Panc1 (cell line): Measurements from ENCODE around the gene CSN2. TPM values are rescaled to one million over a fixed set of nuclear protein-coding genes. Genes with fewer than 3 reads are reported as not detected.

Experiments used
- ATAC-seq: fragments of 200-7000 bp; cut with Tn5 transposase; 2 replicates; pipeline ENCODE4 v1.9.1; 2020; ENCODE audit warnings: mild to moderate bottlenecking, moderate library complexity
- BruUV-seq: library from RNA; stranded (reverse); fragments of 400-500 nt; replicated peaks from 2 replicates; lab custom pipeline; 2021; lab: Mats Ljungman, UMichigan
- CTCF ChIA-PET: fragments of 300-600 bp; sonication (Branson Sonifier 250); formaldehyde crosslinking; loops from one replicate; lab custom pipeline; 2022; ENCODE audit warnings: antibody characterized with exemption; lab: Charles Lee
- POLR2A ChIA-PET: fragments of 300-600 bp; sonication (Branson Sonifier 250); formaldehyde crosslinking; loops from one replicate; lab custom pipeline; 2022; ENCODE audit warnings: antibody characterized with exemption; lab: Charles Lee
- DNase-seq: peaks from one replicate; pipeline ENCODE4 v3.0.0-alpha.2; 2010; ENCODE audit warnings: low read depth, low spot score
- H3K27ac ChIP-seq: 2 replicates; pipeline ENCODE4 v1.5.1; 2011; ENCODE audit warnings: mild to moderate bottlenecking, low read length, inconsistent platforms
- H3K27me3 ChIP-seq: fragments of 200-500 bp; sonication (Bioruptor generic); 2 replicates; pipeline ENCODE4 v1.6.0; 2014; ENCODE audit warnings: low read length, inconsistent platforms; ENCODE audit not compliant: control insufficient read depth, insufficient read depth
- H3K36me3 ChIP-seq: fragments of 200-500 bp; sonication (Bioruptor generic); 2 replicates; pipeline ENCODE4 v1.5.1; 2014; ENCODE audit warnings: inconsistent platforms, mild to moderate bottlenecking, low read length, moderate library complexity; ENCODE audit not compliant: control insufficient read depth, insufficient read depth
- H3K4me1 ChIP-seq: 2 replicates; pipeline ENCODE4 v1.5.1; 2011; ENCODE audit warnings: inconsistent platforms, mild to moderate bottlenecking, low read length, moderate library complexity; ENCODE audit not compliant: control insufficient read depth, insufficient read depth
- H3K4me3 ChIP-seq, 2 experiments: 2 replicates each; pipeline ENCODE4 v1.5.1; 2011 to 2012; ENCODE audit warnings: low read depth in 2 of 2, low read length in 2 of 2, mild to moderate bottlenecking in 2 of 2, inconsistent platforms in 1 of 2, moderate library complexity in 1 of 2
- H3K9me3 ChIP-seq: fragments of 200-500 bp; sonication (Bioruptor generic); 2 replicates; pipeline ENCODE4 v1.5.1; 2014; ENCODE audit warnings: low read depth, mild to moderate bottlenecking, inconsistent platforms, low read length, moderate library complexity; ENCODE audit not compliant: control insufficient read depth, insufficient read depth
- POLR2AphosphoS5 ChIP-seq: IDR thresholded peaks from 2 replicates; pipeline ENCODE4 v1.6.1; 2012; ENCODE audit warnings: mild to moderate bottlenecking, low read depth, low read length, moderate library complexity
- SIN3A ChIP-seq: IDR thresholded peaks from 2 replicates; pipeline ENCODE4 v1.6.1; 2012; ENCODE audit warnings: low read depth, mild to moderate bottlenecking, low read length, moderate library complexity, borderline replicate concordance; ENCODE audit not compliant: insufficient read depth
- TCF7L2 ChIP-seq: IDR thresholded peaks from 2 replicates; pipeline ENCODE4 v1.6.1; 2011; ENCODE audit warnings: mild to moderate bottlenecking, low read depth, low read length, inconsistent platforms
- in situ Hi-C: cut with HindIII; loops from 2 replicates; pipeline ENCODE4 v1.10.0; 2016; ENCODE audit warnings: low sequenced_read_pairs, low pct_unique_long_range_greater_than_20kb
- intact Hi-C: fragments of 100-400 bp; cut with micrococcal nuclease; formaldehyde crosslinking; loops from one replicate; pipeline ENCODE4 v1.10.0; 2022; ENCODE audit not compliant: unreplicated experiment
- total RNA-seq: library from RNA; stranded (reverse); gene quantifications from one replicate; pipeline ENCODE4 v1.2.1, GENCODE V29; 2021; ENCODE audit not compliant: unreplicated experiment
- TF ChIP-seq, protein P1 (sequence below), 2 experiments: IDR thresholded peaks; 2 replicates each; pipeline ENCODE4 v1.6.1; 2011 to 2012; ENCODE audit warnings: low read depth in 2 of 2, control low read depth in 1 of 2, low read length in 1 of 2, mild to moderate bottlenecking in 1 of 2, moderate library complexity in 1 of 2; ENCODE audit not compliant: insufficient read depth in 1 of 2
- TF ChIP-seq, protein P2 (sequence below): fragments of 450-650 bp; IDR thresholded peaks from 2 replicates; pipeline ENCODE4 v1.5.1; 2017; ENCODE audit warnings: mild to moderate bottlenecking

Gene CSN2
- total RNA-seq, 1 experiment from 2014 or later, result not detected

DNA sequence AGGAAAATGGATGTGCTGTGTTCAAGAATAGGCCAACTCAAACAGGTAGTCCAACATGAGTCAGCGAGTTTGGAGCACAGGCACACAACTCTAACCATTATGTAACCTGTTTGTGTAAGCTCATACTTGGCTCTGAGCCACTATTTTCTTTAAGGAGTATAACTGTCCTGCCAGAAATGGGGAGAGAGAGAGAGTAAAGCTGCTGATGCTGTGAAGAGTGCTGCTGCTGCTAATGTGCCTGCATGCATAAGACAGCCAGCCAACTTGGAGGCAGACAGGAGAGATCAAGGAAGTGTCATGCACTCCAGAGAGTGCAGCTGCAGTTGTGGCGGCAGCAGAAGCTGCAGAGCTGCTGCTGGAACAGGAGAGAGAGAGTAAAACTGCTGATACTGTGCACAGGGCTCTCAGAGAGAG is 18.5 kb upstream of the CSN2 start:
- DNase-seq (no peak), ATAC-seq (no peak)
- intact Hi-C loops, result no loop called here
- in situ Hi-C loops, result no loop called here
- TF ChIP-seq, protein P1, sequence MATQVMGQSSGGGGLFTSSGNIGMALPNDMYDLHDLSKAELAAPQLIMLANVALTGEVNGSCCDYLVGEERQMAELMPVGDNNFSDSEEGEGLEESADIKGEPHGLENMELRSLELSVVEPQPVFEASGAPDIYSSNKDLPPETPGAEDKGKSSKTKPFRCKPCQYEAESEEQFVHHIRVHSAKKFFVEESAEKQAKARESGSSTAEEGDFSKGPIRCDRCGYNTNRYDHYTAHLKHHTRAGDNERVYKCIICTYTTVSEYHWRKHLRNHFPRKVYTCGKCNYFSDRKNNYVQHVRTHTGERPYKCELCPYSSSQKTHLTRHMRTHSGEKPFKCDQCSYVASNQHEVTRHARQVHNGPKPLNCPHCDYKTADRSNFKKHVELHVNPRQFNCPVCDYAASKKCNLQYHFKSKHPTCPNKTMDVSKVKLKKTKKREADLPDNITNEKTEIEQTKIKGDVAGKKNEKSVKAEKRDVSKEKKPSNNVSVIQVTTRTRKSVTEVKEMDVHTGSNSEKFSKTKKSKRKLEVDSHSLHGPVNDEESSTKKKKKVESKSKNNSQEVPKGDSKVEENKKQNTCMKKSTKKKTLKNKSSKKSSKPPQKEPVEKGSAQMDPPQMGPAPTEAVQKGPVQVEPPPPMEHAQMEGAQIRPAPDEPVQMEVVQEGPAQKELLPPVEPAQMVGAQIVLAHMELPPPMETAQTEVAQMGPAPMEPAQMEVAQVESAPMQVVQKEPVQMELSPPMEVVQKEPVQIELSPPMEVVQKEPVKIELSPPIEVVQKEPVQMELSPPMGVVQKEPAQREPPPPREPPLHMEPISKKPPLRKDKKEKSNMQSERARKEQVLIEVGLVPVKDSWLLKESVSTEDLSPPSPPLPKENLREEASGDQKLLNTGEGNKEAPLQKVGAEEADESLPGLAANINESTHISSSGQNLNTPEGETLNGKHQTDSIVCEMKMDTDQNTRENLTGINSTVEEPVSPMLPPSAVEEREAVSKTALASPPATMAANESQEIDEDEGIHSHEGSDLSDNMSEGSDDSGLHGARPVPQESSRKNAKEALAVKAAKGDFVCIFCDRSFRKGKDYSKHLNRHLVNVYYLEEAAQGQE (IDR thresholded peaks at IDR 0.05; ENCODE audit: insufficient read depth in 1 of 2, low read depth in 2 of 2, low read length in 1 of 2), result no peak
- TF ChIP-seq POLR2AphosphoS5 (no peak), SIN3A (no peak), TCF7L2 (no peak)
- TF ChIP-seq, protein P2, sequence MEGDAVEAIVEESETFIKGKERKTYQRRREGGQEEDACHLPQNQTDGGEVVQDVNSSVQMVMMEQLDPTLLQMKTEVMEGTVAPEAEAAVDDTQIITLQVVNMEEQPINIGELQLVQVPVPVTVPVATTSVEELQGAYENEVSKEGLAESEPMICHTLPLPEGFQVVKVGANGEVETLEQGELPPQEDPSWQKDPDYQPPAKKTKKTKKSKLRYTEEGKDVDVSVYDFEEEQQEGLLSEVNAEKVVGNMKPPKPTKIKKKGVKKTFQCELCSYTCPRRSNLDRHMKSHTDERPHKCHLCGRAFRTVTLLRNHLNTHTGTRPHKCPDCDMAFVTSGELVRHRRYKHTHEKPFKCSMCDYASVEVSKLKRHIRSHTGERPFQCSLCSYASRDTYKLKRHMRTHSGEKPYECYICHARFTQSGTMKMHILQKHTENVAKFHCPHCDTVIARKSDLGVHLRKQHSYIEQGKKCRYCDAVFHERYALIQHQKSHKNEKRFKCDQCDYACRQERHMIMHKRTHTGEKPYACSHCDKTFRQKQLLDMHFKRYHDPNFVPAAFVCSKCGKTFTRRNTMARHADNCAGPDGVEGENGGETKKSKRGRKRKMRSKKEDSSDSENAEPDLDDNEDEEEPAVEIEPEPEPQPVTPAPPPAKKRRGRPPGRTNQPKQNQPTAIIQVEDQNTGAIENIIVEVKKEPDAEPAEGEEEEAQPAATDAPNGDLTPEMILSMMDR, result no peak
- H3K27ac ChIP-seq, result no peak overlapping the region
- CTCF ChIA-PET, result no interaction called here
- H3K4me3 ChIP-seq, result no peak overlapping the region
- no peaks in the 10 kb centered on the region for H3K4me1 ChIP-seq
- H3K9me3 ChIP-seq, result no peaks in the 10 kb centered on the region
- BruUV-seq, result no TSS peak
- H3K36me3 ChIP-seq, result no peaks in the 10 kb centered on the region
- POLR2A ChIA-PET, result no interaction called here
- H3K27me3 ChIP-seq, result no peaks in the 10 kb centered on the region

DNA sequence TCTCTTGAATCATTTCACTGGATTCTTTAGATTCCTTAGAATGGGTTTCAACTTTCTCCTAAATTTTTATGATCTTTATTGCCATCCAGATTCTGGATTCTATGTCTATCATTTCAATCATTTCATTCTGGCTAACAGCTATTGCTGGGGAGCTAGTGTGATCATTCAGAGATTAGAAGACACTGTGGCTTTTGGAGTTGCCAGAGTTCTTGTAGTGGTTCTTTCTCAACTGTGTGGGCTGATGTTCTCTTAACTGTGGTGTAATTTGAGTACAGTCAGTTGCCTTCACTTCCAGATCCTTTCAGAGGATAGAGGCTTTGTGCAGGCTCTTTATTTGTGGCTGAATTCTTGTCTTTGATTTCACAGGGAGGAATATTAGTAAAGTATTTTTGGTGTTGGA is 12.1 kb upstream of the CSN2 start:
- CTCF ChIA-PET, result no interaction called here

More for the DNA sequence above, 12.1 kb upstream of the CSN2 start:
- POLR2A ChIA-PET, result no interaction called here
- BruUV-seq, result no TSS peak
- ATAC-seq, result no peak
- H3K27me3 ChIP-seq, result no peaks in the 10 kb centered on the region
- TF ChIP-seq, protein P2, result no peak
- no peak for TF ChIP-seq POLR2AphosphoS5
- no peak for TF ChIP-seq TCF7L2
- H3K27ac ChIP-seq, result no peak overlapping the region
- no peak overlapping the region for H3K4me3 ChIP-seq
- intact Hi-C loops, result no loop called here
- DNase-seq, result no peak
- no peaks in the 10 kb centered on the region for H3K4me1 ChIP-seq
- in situ Hi-C loops, result no loop called here
- H3K9me3 ChIP-seq, result no peaks in the 10 kb centered on the region
- H3K36me3 ChIP-seq, result no peaks in the 10 kb centered on the region
